Myocyte (in vitro differentiated cells): ENCODE measurements around the gene MDH2. TPM values are rescaled to one million over a fixed set of nuclear protein-coding genes. Genes with fewer than 3 reads are reported as not detected.
"Not testable (repeated sequence)": the region's sequence is repeated elsewhere in the genome, so short reads cannot be mapped to it uniquely, and the experiment has no call there.

ENCODE experiments used
- DNase-seq: peaks from one replicate; pipeline ENCODE4 v3.0.0-alpha.2; 2012; ENCODE audit warnings: low read depth
- total RNA-seq: library from RNA; depleted of rRNA; stranded (reverse); fragments of >200 nt; gene quantifications from 2 replicates; pipeline ENCODE4 v1.2.3, GENCODE V29; 2014

Gene MDH2
- total RNA-seq, 1 donor from 2014 or later = 130 TPM

DNA sequence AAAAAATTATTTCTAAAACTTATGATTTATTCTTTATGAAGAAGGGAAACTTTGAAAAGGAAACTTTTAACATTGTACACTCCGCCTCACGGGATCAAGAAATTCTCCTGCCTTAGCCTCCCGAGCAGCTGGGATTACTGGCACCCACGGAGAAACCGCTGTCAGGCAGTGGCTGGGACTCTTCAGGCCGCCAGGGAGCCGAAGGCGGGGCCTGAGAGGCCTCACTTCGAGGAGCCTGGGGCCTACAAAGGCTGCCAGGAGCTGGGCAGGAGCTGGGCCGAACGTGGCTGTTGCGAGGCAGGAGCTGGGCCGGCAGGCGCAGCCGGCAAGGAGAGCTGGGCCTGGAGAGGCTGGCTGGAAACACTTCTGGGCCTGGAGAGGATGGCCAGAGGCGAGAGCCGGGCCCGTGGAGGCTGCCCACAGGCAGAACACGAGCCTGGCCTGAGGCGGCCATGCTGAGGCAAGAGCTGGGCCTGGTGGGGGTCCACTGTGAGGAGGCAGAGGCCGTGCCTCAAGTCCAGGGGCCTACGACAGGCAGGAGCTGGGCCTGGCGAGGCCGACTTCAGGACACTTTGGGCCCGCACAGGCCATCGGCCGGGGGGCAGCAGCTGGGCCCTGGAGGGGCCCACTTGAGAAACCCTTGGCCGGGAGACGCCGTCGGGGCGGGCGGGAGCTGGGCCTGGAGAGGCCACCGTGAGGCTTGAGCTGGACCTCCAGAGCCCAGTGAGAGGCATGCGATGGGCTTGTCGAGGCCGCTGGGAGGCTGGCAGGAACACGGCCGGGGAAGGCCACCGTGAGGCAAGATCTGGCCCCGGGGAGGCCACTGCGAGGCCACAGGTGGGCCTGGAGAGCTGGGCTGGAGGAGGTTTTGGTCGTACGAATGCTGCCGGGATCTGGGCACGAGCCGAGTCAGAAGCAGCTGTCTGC lies 23.7 kb downstream of the MDH2 start:
- peak; percentile 32 for DNase-seq

DNA sequence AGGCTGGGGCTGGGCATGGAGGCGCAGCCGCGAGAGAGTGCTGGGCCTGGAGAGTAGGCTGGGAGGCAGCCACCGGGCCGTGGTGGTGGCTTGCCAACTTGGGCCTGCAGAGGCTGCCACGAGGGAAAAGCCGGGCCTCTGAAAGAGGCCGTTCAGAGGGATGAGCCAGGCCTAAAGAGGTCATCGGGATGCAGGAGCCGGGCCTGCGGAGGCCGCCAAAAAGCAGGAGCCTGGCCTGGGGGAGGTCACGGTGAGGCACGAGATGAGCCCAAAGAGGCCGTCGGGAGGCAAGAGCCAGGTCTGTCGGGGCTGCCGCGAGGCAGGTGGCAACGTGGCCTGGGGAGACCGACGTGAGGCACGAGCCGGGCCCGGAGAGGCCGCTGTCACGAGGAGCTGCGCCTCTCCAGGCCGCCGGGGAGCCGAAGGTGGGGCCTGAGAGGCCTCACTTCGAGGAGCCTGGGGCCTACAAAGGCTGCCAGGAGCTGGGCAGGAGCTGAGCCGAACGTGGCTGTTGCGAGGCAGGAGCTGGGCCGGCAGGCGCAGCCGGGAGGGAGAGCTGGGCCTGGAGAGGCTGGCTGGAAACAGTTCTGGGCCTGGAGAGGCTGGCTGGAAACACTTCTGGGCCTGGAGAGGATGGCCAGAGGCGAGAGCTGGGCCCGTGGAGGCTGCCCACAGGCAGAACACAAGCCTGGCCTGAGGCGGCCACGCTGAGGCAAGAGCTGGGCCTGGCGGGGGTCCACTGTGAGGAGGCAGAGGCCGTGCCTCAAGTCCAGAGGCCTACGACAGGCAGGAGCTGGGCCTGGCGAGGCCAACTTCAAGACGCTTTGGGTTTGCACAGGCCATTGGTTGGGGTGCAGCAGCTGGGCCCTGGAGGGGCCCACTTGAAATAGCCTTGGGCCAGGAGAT lies 24.6 kb downstream of the MDH2 start:
- no peak for DNase-seq

DNA sequence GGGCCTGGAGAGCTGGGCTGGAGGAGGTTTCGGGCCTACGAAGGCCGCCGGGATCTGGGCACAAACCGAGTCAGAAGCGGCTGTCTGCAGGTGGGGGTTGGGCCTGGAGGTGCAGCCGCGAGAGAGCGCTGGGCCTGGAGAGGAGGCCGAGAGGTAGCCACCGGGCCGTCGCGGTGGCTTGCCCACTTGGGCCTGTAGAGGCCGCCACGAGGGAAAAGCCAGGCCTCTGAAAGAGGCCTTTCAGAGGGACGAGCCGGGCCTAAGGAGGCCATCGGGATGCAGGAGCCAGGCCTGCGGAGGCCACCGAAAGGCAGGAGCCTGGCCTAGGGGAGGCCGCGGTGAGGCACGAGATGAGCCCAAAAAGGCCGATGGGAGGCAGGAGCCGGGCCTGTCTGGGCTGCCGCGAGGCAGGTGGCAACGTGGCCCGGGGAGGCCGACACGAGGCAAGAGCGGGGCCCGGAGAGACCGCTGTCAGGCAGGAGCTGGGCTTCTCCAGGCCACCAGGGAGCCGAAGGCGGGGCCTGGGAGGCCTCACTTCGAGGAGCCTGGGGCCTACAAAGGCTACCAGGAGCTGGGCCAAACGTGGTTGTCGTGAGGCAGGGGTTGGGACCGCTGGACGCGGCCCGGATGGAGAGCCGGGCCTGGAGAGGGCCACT lies 25.6 kb downstream of the MDH2 start:
- no peak for DNase-seq

DNA sequence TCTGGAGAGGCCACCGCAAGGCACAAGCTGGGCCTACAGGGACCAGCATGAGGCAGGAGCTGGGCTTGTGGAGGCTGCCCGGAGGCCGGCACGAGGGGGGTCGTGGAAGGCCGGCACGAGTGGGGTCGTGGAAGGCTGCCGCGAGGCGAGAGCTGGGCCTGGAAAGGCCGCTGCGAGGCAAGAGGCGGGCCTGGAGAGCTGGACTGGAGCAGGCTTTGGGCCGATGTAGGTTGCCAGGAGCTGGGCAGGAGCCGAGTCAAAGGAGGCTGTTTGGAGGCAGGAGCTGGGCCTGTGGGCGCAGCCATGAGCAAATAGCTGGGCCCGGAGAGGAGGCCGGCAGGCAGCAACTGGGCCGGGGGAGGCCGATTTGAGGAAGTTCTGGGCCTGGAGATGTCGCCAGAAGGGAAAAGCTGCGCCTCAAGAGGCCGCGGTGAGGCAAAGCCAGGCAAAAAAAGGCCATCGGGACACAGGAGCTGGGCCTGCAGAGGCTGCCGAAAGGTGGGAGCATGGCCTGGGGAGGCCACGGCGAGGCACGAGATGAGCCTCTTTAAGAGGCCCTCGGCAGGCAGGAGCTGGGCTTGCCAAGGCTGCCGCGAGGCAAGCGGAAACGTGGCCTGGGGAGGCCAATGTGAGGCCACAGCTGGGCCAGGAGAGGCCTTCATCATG lies 26.5 kb downstream of the MDH2 start:
- DNase-seq = no peak

DNA sequence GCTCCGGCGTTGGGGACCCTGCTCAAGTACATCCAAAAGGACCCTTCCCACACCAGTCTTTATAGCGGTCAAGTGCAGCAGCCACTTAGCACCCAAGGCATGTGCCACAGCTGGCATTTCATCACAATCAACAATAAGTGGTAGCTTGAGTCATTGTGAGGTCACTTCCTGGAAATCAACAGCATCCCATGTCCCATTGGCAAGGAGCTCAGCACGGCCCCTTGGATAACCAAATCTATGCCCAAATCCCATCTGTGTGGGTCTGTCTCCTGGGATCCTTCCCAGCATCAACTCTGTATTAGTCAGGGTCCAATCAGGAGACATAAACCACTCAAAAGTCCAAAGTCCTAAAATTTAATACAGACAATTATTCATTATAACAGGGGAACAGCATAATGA lies 27.1 kb downstream of the MDH2 start:
- DNase-seq = no peak

DNA sequence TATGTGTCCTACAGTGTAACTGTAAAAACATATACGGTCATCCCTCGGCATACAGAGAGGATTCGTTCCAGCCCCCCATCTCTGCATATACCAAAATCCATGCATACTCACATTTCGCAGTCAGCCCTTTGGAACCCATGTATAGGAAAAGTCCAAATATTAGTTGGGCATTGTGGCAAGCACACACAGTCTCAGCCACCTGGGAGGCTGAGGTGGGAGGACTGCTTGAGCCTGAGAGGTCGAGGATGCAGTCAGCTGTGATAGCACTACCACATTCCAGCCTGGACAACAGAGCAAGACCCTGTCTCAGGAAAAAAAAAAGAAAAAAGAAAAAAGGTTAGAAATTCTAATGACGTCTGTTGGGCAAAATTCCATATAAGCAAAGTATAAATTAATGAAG lies 29.1 kb downstream of the MDH2 start:
- DNase-seq = no peak

DNA sequence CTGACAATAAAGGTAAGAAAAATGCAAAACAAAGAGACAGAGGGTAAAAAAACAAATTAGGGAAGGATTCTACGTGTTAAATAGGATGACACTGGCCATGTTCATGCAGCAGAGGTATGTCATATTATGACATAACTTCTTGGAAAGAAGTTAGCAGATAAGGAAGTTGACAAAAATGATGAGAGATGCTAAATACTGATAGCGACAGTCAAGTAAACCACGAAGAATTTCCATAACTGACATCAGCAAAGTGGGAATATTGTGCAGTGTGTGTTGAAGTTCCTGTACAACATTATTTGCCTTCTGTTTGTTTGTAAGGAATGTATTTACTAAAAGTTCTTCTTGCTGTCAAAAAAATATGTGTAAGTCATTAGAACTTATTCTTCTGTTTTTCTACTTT lies 29.5 kb downstream of the MDH2 start:
- DNase-seq = no peak

DNA sequence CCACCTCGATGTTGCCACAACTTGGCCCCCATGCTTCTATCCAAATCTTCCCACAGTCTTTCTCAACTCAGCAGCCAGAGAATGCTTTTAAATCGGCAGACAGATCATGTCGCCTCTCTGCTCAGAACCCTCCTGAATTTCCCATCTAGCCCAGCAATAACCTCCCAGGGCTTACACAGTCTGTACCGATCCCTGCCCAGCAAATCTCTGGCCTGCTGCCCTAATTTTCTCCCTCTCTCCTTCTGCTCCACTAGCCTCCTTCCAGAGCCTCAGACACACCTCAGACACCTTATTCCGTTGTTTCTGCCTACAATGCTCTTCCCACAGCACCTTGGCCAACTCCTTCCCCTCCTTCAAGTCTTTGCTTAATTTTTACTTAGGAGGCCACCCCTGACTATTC lies 32.3 kb downstream of the MDH2 start:
- no peak for DNase-seq

DNA sequence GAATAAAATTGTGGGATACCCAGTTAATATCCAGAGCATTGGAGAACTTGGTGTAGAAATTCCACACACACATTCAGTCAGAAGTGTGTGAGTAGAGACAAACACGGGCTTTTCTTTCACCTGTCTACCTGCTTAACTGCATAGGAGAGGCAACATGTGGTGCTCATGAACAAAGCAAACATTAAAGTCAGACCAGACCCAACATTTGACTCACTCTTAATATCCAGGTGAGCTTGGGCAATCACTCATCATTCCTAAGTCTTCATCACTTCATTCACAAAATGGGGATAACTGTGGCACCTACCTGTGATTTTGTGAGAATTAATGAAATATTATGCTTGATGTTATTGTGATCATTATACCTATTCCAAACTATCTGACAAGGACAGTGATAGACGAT lies 36.2 kb downstream of the MDH2 start:
- DNase-seq = not testable (repeated sequence)

DNA sequence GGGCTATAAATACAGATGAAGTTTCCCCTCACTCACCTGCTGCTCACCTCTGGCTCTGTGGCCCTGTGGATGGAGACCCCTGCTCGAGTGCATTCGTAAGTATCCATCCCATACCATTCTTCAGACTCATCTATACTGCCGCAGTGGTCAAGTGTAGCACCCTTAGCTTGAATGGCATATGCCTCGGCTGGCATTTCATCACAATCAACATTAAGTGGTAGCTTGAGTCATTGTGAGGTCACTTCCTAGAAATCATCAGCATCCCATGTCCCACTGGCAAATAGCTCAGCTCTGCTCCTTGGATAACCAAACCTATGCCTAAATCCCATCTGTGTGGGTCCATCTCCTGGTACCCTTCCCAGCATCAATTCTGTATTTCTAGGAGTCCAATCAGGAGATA lies 38.2 kb downstream of the MDH2 start:
- DNase-seq = no peak

DNA sequence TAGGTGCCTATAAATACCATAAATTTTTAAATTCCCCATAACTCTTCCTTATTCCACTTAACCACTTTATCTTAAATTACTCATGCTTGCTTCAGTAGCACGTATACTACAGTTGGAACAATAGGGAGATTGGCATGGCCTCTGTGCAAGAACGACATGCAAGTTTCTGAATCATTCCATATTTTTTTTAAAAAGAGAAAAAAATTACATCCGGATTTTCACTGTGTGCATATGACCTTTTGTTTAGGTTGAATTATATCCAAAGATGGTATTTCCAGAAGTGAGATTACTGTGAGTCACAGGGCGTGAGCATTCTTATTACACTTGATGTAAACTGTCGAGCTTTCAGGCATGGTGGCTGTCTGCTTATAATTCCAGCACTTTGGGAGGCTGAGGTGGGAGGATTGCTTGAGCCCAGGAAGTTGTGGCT lies 39.5 kb downstream of the MDH2 start:
- not testable (repeated sequence) for DNase-seq

DNA sequence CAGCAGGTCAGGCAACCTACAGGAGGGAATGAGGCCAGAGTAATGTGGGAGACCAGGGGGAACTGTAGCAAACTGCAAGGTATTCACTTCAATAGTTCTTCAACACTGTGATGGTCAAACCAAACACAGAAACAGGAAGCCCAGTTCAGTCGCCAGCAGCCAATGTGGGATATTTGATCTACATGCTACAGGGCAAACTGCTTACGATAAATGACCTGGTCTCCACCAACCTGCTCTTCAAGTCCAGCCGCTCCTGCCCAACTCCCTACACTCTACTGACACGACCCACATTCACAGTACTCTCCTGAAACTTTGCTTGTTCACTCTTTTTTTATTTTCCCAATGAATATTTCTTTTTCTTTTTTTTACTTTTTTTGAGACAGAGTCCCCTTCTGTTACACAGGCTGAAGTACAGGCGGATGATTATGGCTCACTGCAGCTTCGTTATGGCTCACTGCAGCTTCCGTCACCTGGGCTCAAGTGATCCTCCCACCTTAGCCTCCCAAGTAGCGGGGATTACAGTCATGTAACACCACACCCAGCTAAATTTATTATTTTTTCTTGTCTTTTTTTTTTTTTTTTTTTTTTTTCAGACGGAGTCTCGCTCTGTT lies 42.1 kb downstream of the MDH2 start:
- DNase-seq = no peak

DNA sequence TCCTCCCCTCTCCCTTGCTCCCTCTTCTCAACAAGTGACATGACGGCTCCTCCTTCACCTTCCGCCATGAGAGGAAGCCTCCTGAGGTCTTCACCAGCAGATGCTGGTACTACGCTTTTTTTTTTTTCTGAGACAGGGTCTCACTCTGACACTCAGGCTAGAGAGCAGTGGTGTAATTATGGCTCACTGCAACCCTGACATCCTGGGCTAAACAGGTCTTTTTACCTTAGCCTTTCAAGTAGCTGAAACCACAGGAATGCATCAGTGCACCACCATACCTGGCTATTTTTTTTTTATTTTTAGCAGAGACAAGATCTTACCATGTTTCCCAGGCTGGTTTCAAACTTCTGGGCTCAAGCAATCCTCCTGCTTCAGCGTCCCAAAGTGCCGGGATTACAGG lies 43.6 kb downstream of the MDH2 start:
- no peak for DNase-seq

DNA sequence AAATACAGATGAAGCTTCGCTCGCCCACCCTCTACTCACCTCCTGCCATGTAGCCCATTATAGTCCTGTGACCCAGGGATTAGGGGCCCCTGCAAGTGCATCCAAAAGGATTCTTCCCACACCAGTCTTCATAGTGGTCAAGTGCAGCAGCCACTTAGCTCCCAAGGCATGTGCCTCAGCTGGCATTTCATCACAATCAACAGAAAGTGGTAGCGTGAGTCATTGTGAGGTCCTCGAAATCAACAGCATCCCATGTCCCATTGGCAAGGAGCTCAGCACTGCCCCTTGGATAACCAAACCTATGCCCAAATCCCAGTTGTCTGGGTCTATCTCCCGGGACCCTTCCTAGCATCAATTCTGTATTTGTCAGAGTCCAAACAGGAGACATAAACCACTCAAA lies 45.6 kb downstream of the MDH2 start:
- DNase-seq = peak; percentile 76

DNA sequence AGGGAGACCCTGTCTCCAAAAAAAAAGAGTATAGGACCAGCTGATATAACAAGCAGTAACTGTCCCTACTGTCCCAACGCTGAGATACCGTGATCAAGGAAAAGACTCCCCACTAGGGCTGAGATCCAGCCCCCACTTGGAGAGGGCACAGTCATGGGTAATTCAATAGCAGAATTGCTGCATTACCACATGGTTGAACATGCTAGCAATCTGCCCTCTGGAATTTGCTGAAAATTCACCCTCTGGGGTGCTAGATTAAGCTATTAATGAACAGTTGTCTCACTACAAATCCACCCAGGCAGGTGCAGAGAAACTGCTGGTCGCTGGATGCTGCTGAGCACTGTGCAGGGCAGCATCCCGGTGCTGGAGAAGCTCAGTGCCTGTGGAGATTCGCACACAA lies 46.4 kb downstream of the MDH2 start:
- DNase-seq = peak; percentile 71

DNA sequence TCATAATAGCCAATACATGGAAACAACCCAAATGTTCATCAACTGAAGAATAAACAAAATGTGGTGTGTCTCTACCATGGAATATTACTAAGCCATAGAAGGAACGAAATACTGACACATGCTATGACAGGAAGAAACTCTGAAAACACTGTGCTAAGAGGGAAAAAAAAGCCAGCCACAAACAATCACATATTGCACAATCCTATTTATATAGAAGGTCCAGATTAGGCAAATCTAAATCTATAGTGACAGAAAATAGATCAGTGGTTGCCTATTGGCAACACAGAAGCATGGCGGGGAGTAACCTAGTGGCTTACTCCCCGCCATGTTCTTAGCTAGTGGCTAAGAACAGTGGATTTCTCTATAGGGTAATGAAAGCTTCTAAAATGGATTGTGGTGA lies 48.0 kb downstream of the MDH2 start:
- DNase-seq = no peak

DNA sequence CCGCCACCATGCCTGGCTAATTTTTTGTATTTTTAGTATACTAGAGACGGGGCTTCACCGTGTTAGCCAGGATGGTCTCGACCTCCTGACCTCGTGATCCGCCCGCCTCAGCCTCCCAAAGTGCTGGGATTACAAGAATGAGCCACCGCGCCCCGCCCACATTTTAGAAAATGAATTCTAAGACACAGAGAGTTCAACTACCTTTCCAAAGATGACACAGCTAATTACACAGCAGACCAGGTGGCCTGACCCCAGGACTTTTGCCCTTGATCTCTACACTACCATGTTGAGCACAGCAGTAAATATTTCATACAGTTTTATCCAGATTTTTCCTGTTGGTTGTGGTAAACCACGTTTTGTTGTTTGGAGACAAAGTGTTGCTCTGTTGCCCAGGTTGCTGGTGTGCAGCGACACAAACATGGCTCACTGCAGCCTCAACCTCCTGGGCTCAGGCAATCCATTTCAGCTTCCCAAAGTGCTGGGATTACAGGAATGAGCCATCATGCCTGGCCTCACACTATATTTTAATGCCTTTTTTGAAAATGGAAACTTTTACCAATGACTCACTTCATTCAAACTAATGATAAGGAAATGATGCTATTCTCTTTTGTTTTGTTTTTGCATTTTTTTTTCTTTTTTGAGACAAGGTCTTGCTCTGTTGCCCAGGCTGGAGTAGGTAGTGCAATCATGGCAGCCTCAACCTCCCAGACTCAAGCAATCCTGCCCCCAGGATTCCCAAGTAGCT lies 54.0 kb downstream of the MDH2 start:
- DNase-seq = not testable (repeated sequence)

DNA sequence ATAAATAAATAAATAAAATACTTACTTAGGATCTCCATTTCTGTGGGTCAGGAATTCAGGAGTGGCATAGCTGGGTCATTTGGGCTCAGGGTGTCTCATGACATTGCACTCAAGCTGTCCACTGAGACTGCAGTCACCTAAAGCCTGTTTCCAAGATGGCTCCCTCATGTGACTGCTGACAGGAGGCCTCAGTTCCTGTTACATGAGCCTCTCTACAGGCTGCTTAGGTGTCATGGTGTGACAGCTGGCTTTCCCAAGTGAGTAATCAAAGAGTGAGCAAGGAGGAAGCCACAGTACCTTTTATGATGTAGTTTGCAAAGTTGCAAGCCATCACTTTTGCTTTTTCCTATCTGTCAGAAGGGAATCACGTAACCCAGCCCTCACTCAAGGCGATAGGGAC lies 55.9 kb downstream of the MDH2 start:
- DNase-seq = not testable (repeated sequence)

DNA sequence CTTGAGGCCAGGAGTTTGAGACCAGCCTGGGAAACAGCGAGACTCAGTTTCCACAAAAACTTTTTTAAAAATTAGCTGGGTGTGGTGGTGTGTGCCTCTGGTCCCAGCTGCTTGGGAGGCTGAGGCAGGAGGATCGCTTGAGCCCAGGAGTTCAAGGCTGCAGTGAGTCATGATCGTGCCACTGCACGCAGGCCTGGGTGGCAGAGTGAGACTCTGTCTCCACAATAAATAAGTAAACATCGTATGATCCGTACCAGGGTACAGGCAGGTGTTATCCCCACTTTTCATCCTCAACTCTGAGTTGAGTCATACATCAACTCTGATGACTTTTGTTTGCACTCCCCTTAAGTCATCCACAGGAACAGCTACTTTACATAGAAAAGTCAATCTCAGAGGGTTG lies 58.2 kb downstream of the MDH2 start:
- not testable (repeated sequence) for DNase-seq

DNA sequence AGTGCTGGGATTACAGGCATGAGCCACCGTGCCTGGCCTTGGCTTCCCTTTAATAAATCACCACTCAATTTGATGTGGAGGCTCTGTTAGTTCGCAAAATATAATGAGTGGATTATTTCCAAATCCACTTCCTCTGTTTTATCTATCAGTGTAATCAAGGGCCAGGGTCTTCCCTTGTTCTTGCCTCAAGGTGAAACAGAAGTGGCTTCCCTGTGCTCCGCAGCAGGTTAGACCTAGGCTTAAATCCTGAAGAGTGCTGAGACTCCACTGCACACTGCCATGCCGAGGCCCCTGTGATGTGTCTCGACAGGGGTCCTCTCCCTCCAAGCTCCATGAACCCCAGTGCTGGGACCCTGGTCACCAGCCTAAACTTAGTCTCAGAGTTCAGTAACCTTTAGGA lies 59.0 kb downstream of the MDH2 start:
- DNase-seq = no peak
